ENCODE data around the gene SLC17A9.
A peak's percentile ranks its signal among the peaks of the same experiment; 100 is the strongest.
"Not testable (repeated sequence)": the region's sequence is repeated elsewhere in the genome, so short reads cannot be mapped to it uniquely, and the experiment has no call there.

SLC17A9 gene

GRCh38 chr20:62918831-62919230, 33.7 kb upstream of the SLC17A9 start:
- Histone ChIP-seq H3K36me3 (peaks cover 2% of the 10 kb centered on the region; the same call in 1 of the 2 replicates), H3K4me3 (ENCODE audit: low read depth, low read length) (no peak overlapping the region), H3K27me3 (no peaks in the 10 kb centered on the region), H3K9me3 (no peaks in the 10 kb centered on the region), H3K4me1 (peaks cover 11% of the 10 kb centered on the region)
- no peak for TF ChIP-seq CTCF (IDR thresholded peaks at IDR 0.05; ENCODE audit: low read depth, low read length)
- no peak for DNase-seq

GRCh38 chr20:62920039-62920645, 32.4 kb upstream of the SLC17A9 start:
- DNase-seq = no peak
- H3K9me3 ChIP-seq = no peaks in the 10 kb centered on the region
- 0 out of 2 replicates have a peak, but pooled peaks cover under 1% of the 10 kb centered on the region for H3K36me3 ChIP-seq
- no peaks in the 10 kb centered on the region for H3K27me3 ChIP-seq
- no peak overlapping the region for H3K4me3 ChIP-seq (ENCODE audit: low read depth, low read length)
- H3K4me1 ChIP-seq = peaks cover 18% of the 10 kb centered on the region
- TF ChIP-seq CTCF (IDR thresholded peaks at IDR 0.05; ENCODE audit: low read depth, low read length) = no peak

- Histone ChIP-seq H3K36me3 (no peaks in the 10 kb centered on the region), H3K4me1 (peaks cover 16% of the 10 kb centered on the region), H3K27me3 (no peaks in the 10 kb centered on the region), H3K9me3 (no peaks in the 10 kb centered on the region), H3K4me3 (ENCODE audit: low read depth, low read length) (no peak overlapping the region)
- peak; percentile 82 for TF ChIP-seq CTCF (IDR thresholded peaks at IDR 0.05; ENCODE audit: low read depth, low read length)
- peak; percentile 83 for DNase-seq
Observed at GRCh38 chr20:62921119-62921687, 31.3 kb upstream of the SLC17A9 start.

DNA sequence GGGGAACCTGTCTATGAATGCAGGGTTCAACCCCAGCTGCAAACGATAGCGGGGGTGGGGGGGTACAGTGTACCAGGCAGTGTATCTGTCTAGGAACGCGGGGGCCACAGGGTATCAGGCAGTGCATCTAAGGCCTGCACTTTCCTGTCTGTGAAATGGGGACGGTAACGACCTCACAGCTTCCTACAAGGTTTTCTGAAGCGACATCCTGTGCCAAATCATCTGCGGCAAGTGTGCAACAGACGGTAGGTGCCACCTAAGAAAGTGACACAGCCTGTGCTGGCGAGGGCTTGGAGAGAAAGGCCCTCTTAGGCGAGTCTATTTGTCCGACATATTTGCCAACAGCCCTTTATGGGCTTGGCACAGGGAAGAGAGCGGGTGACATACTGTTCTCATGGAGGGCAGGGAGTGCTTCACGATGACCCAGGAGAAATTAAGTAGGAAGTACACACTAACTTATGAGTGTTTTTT, 30.0 kb upstream of the SLC17A9 start:
- no peak overlapping the region for H3K4me3 ChIP-seq (ENCODE audit: low read depth, low read length)
- H3K4me1 ChIP-seq = peaks cover 16% of the 10 kb centered on the region
- DNase-seq = no peak
- no peak for TF ChIP-seq CTCF (IDR thresholded peaks at IDR 0.05; ENCODE audit: low read depth, low read length)
- H3K36me3 ChIP-seq = no peaks in the 10 kb centered on the region
- no peaks in the 10 kb centered on the region for H3K9me3 ChIP-seq
- H3K27me3 ChIP-seq = no peaks in the 10 kb centered on the region

GRCh38 chr20:62923059-62923668, 29.3 kb upstream of the SLC17A9 start:
- peaks cover 16% of the 10 kb centered on the region for H3K4me1 ChIP-seq
- H3K9me3 ChIP-seq; H3K27me3 ChIP-seq; DNase-seq; H3K4me3 ChIP-seq (ENCODE audit: low read depth, low read length); H3K36me3 ChIP-seq: not testable (repeated sequence)

DNA sequence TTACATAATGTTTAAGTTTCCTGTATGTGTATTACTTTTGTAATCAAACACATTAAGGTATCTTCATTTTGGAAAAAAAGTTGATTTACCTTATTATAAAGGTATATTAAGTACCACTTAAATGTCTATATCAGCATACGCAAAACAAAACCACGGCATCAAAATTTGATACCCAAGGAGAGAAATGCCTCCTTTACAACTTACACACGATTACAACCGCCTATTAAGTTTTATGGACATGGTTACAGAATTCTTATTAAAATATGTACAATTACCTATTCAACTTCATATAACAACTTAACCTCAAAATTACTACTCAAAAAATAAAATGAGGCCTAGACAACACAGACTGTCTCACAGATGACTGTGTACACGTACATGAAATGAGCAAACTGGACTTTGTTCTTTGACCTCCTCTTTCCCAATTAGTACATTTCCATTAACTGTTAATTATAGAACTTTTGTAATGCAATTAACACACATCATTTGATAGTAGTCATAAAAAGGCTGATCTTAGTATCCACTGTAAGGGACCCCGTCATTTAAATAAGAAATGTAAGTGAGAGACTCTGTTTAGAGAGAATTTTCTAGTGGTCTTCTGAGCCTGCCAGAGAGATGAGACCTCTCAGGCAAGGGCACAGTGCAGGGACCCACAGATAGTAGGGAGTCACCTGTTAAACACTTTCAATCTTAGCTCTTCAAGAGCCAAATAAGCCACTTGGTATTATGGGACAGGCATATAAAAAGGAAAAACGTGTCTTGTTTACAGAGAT, 28.7 kb upstream of the SLC17A9 start:
- H3K9me3 ChIP-seq = no peaks in the 10 kb centered on the region
- peak overlapping the region; percentile 97 for H3K4me3 ChIP-seq (ENCODE audit: low read depth, low read length)
- no peak for TF ChIP-seq CTCF (IDR thresholded peaks at IDR 0.05; ENCODE audit: low read depth, low read length)
- H3K4me1 ChIP-seq = peaks cover 16% of the 10 kb centered on the region
- H3K27me3 ChIP-seq = no peaks in the 10 kb centered on the region
- DNase-seq = no peak
- no peaks in the 10 kb centered on the region for H3K36me3 ChIP-seq

Data from BE2C (cell line).